Heart left ventricle (tissue), 13 donors: ENCODE data around the gene ERVW-1.

ENCODE experiments used
- CTCF ChIP-seq, 12 donors: fragments of 200-600 bp; sonication (generic) in 4 of 12; IDR thresholded peaks; one replicate each; pipeline versions ENCODE4 v1.5.0 to v1.8.0; 2018 to 2022; ENCODE audit warnings: antibody characterized with exemption in 12 of 12, mild to moderate bottlenecking in 5 of 12
- POLR2A ChIP-seq, 2 donors: fragments of 450-650 bp; IDR thresholded peaks; one replicate each; pipeline ENCODE4 v1.6.1; 2017; ENCODE audit warnings: antibody characterized with exemption in 2 of 2, mild to moderate bottlenecking in 2 of 2, moderate library complexity in 2 of 2
- donor health status: ischemic (EF 13 %, LVEDD 7.1; RV severe dilation, severe dysfunction).
- donor health status: DM: no; HTN: yes; CAD: no.
- donor health status: DM: no; HTN: no; CAD: no.
- donor health status: ischemic (EF 25% LVEDD 6.9; RV normal size, moderate dysfunction).
- donor health status: ischemic (EF 25% LVEDD 5.7; RV mildly dilated, moderate dysfunction).
- donor health status: ischemic (EF 35%, LVEDD 5.7; RV mildly dilated, moderate dysfunction).
- donor health status: nonischemic (EF 11% LVEDD 7.7; RV severe dilation, severe dysfunction).
- donor health status: DM: yes; HTN: yes; CAD: no.
- donor health status: PGD.
- donor health status: ischemic (EF 29% LVEDD 5.4; RV normal size, mild dysfunction).
- donor health status: nonischemic (EF 23%, LVEDD 6.1; RV moderate dilation, normal function).

GRCh38 chr7:92425311-92425947 lies 52.3 kb downstream of the ERVW-1 start:
- TF ChIP-seq POLR2A (IDR thresholded peaks at IDR 0.05) (no peak), CTCF (IDR thresholded peaks at IDR 0.05) (no peak)
